ENCODE measurements around the gene SHANK1. TPM values are rescaled to one million over a fixed set of nuclear protein-coding genes. Genes with fewer than 3 reads are reported as not detected.

Gene SHANK1
- total RNA-seq, 6 donors from 2014 or later, result 0.40 to 0.54 TPM; not detected in 4

DNA sequence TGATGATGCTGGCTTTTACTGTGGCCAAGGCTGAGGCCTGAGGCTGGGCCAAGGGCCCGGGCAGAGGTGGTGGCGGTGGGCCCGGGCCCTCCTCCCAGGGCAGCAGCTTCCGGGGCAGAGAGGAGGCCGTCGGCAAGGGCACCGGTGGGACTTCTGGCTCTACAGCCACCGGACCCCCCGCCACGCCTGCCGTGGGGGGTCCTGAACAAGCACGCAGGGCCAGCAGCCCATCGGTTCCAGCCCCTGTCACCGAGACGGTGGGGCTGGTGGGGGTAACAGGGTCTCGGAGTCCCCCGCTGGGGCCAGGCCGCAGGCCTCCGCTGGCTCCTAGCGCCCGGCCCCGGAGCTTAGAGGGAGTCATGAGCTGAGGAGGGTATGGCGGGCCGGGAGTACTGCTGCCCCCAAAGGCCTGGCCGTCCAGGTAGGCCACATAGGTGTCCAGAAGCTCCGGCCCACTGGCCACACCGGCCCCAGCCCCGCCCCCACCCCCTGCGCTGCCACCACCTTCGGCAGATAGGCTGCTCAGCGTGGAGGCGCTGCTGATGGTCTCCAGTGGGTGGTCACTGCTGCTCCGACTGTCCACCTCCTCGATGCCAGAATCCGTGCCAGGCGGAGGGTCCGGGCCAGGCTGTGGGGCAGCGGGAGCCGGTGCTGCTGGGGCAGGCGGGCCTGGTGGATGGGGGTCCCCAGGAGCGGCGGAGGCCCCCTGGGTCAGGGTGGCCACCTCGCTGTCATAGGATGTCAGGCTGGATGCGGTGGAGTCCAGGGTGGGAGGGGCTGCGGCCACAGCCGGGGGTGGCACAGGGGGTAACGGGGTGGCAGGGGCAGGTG, 53.0 kb downstream of the SHANK1 start:
- H3K9me3 ChIP-seq, result no peaks in the 10 kb centered on the region
- H3K4me3 ChIP-seq, result no peak overlapping the region
- no peak overlapping the region for H3K27ac ChIP-seq
- ATAC-seq (ENCODE audit: low FRiP score in 2 of 2) (no peak), DNase-seq (peak in 1 of 2 donors; percentile 78)
- peaks cover 0 to 37% (median 27%) of the 10 kb centered on the region in 4 donors for H3K27me3 ChIP-seq
- H3K36me3 ChIP-seq, result no peaks in the 10 kb centered on the region
- H3K4me1 ChIP-seq, result peaks cover 4 to 25% (median 8%) of the 10 kb centered on the region in 4 donors
- TF ChIP-seq EP300 (IDR thresholded peaks at IDR 0.05) (no peak), POLR2AphosphoS5 (IDR thresholded peaks at IDR 0.05) (no peak), POLR2A (IDR thresholded peaks at IDR 0.05) (no peak)
- TF ChIP-seq, protein P1, sequence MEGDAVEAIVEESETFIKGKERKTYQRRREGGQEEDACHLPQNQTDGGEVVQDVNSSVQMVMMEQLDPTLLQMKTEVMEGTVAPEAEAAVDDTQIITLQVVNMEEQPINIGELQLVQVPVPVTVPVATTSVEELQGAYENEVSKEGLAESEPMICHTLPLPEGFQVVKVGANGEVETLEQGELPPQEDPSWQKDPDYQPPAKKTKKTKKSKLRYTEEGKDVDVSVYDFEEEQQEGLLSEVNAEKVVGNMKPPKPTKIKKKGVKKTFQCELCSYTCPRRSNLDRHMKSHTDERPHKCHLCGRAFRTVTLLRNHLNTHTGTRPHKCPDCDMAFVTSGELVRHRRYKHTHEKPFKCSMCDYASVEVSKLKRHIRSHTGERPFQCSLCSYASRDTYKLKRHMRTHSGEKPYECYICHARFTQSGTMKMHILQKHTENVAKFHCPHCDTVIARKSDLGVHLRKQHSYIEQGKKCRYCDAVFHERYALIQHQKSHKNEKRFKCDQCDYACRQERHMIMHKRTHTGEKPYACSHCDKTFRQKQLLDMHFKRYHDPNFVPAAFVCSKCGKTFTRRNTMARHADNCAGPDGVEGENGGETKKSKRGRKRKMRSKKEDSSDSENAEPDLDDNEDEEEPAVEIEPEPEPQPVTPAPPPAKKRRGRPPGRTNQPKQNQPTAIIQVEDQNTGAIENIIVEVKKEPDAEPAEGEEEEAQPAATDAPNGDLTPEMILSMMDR (IDR thresholded peaks at IDR 0.05), result no peak
- WGBS, 2 donors, result 9 to 73% methylated on average over 6 to 10 of the region's 47 CpGs

DNA sequence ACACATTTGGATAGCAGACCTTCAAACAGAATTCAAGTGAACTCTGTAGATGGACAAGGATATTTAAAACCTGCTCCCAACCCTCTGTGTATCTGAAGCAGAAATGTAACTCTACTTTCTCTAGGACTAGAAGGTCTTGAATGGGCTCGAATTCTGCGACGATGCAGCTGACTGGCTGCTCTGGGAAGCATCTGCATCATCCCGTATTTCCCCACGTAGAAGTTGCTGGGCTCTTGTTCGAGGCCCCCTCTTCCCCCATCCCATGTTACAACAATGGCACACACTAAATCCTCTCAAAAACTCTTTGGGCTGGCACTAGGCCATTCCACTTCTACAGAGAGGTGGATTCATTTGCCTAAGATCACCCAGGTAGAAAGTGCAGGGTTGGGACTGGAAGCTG, 55.4 kb downstream of the SHANK1 start:
- Histone ChIP-seq H3K27ac (no peak overlapping the region), H3K4me3 (no peak overlapping the region), H3K36me3 (no peaks in the 10 kb centered on the region), H3K4me1 (peaks cover 4 to 31% (median 10%) of the 10 kb centered on the region in 4 donors), H3K27me3 (peaks cover 0 to 49% (median 29%) of the 10 kb centered on the region in 4 donors), H3K9me3 (no peaks in the 10 kb centered on the region)
- whole genome bisulfite sequencing, 2 donors, result 85 to 88% methylated on average over 6 of the region's 6 CpGs
- no peak for TF ChIP-seq POLR2A (IDR thresholded peaks at IDR 0.05)
- no peak for DNase-seq
- ATAC-seq (ENCODE audit: low FRiP score in 2 of 2), result no peak

DNA sequence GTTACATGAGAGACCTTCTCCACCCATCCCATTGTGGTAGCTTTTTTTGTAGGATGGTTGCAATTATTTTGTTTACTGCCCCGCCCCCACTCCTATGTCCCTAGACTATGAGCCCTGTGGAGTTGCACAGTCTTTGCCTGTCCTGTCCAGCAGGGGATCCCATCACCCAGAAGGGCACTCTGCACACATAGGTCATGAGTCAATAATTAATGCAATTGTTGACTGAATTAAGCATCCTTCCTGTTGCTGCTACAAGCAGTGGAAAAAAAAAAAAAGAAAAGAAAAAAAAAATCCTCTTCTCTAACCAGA, 56.2 kb downstream of the SHANK1 start:
- Histone ChIP-seq H3K27ac (no peak overlapping the region), H3K27me3 (peaks cover 0 to 49% (median 29%) of the 10 kb centered on the region in 4 donors), H3K4me3 (no peak overlapping the region), H3K4me1 (peaks cover 6 to 37% (median 15%) of the 10 kb centered on the region in 4 donors), H3K36me3 (no peaks in the 10 kb centered on the region), H3K9me3 (no peaks in the 10 kb centered on the region)
- TF ChIP-seq EP300 (IDR thresholded peaks at IDR 0.05), result no peak
- TF ChIP-seq, protein P1 (IDR thresholded peaks at IDR 0.05), result no peak
- TF ChIP-seq POLR2AphosphoS5 (IDR thresholded peaks at IDR 0.05), result no peak
- DNase-seq (no peak), ATAC-seq (ENCODE audit: low FRiP score in 2 of 2) (no peak)
- WGBS, 2 donors, result 87 to 94% methylated on average over 1 of the region's 1 CpG

DNA sequence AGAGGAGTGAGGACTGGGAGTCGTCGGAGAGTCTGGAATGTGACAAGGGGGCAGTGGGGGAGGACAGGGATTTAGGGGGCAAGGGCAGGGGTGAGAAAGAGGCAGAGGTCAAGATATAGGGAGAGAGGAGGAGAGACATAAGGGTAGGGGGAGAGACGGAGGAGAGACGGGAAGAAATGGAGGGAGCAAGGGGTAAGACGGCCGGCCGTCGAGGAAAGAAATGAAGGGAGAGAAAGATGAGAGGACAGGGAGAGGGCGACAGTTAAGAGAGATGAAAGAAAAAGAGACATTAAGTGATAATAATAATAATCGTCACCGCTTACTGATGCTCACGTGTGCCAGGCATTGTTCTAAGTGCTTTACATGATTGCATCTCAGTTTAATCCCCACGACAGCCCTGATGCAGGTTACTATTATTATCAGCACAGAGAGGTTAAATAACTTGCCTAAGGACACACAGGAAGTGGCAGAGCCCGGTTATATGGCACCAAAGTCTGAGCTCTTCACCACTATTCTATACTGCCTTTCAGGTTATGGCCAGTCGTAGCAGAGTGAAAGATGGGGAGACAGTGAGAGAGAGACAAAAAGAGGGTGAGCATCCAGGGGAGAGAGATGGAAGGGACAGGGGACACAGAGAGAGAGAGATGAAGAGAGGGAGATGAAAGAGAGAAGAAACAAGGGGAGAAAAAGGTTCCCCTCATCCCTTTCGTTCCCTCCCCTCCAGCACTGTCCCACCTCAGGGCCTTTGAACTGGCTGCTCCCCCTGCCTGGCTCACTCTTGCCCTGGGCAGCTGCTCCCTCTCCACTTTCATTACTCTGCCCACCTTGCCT, 56.7 kb downstream of the SHANK1 start:
- no peak for ATAC-seq (ENCODE audit: low FRiP score in 2 of 2)
- WGBS, 2 donors, result 58 to 59% methylated on average over 16 of the region's 16 CpGs

More for the DNA sequence above, 56.7 kb downstream of the SHANK1 start:
- TF ChIP-seq POLR2A (IDR thresholded peaks at IDR 0.05), result no peak
- TF ChIP-seq POLR2AphosphoS5 (IDR thresholded peaks at IDR 0.05), result no peak
- TF ChIP-seq EP300 (IDR thresholded peaks at IDR 0.05), result no peak
- TF ChIP-seq, protein P1 (IDR thresholded peaks at IDR 0.05), result no peak
- H3K36me3 ChIP-seq, result no peaks in the 10 kb centered on the region
- no peak for DNase-seq
- H3K9me3 ChIP-seq, result no peaks in the 10 kb centered on the region
- no peak overlapping the region for H3K4me3 ChIP-seq
- H3K27ac ChIP-seq, result no peak overlapping the region
- peaks cover 10 to 37% (median 17%) of the 10 kb centered on the region in 4 donors for H3K4me1 ChIP-seq
- peaks cover 0 to 46% (median 26%) of the 10 kb centered on the region in 4 donors for H3K27me3 ChIP-seq

Data from upper lobe of left lung (tissue), 6 donors.